Ureter (tissue), 1 donor: ENCODE data around the gene ARNT2. TPM values are rescaled to one million over a fixed set of nuclear protein-coding genes. Genes with fewer than 3 reads are reported as not detected.

Experiments used
- total RNA-seq: library from RNA; stranded (reverse); gene quantifications from one replicate; pipeline ENCODE4 v1.2.4, GENCODE V29; 2023
- donor health status: DM: yes; HTN: yes; CAD: no.

Gene ARNT2
- total RNA-seq, 1 donor from 2014 or later, result 7.2 TPM

Other genes starting within 250 kb of the ARNT2 start
- 2.5 TPM for gene CTXND1, start 152.2 kb upstream of the ARNT2 start, total RNA-seq